Fibroblast of mammary gland (primary cell): ENCODE measurements around the gene NFATC1.

Source experiments
- DNase-seq: peaks from one replicate; pipeline ENCODE4 v3.0.0-alpha.2; 2010; ENCODE audit warnings: low read depth
- H3K4me3 ChIP-seq: 2 replicates; pipeline ENCODE4 v1.5.1; 2011; ENCODE audit warnings: low read depth, mild to moderate bottlenecking, low read length, moderate library complexity; ENCODE audit not compliant: control insufficient read depth
- CTCF ChIP-seq: conservative IDR thresholded peaks from 2 replicates; pipeline ENCODE4 v1.5.1; 2011; ENCODE audit warnings: low read depth, low read length, inconsistent platforms; ENCODE audit not compliant: control insufficient read depth, insufficient read depth

The NFATC1 gene

DNA sequence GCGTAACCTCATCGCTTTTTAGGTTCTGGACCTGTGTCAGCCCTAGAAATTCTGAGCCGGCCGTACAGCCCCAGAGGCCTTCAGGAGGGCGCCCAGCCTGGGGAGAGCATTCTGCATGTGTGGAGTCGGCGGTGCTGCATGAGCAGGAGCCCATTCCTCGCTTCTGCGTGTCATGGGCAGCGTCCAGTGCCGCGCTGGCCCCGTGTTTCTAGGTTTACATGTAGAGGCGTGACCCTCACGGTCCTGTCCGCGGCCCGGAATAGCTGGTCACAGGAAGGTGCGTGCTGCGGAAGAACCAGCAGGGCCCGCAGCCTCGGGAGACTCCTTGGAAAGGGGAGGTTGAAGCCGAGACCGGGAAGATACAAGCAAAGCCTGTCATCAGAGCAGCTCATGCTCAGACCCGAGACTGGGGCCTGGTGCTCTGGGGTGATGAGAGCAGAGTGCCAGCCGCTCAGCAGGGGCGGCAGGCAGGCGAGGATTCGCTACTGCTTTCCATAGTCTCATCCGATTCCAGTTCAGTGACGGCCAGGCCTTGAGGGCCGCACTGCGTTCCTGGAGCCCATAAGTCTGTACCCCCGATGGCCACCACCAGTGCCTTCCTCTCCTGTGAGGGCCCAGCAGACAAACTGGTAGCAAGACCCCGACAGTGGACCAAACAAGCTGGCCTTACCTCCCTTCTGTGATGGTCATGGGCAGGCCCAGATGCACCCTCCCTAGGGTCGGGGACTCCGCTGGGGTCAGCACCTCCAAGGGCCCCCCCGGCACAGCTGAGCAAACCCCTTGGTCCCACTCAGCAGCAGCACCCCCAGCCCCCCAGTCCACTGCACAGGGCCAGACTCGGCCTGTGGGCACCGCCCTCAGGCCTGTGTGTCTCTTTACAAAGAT, 15.6 kb upstream of the NFATC1 start:
- no peak for TF ChIP-seq CTCF
- no peak overlapping the region for H3K4me3 ChIP-seq
- DNase-seq: no peak

DNA sequence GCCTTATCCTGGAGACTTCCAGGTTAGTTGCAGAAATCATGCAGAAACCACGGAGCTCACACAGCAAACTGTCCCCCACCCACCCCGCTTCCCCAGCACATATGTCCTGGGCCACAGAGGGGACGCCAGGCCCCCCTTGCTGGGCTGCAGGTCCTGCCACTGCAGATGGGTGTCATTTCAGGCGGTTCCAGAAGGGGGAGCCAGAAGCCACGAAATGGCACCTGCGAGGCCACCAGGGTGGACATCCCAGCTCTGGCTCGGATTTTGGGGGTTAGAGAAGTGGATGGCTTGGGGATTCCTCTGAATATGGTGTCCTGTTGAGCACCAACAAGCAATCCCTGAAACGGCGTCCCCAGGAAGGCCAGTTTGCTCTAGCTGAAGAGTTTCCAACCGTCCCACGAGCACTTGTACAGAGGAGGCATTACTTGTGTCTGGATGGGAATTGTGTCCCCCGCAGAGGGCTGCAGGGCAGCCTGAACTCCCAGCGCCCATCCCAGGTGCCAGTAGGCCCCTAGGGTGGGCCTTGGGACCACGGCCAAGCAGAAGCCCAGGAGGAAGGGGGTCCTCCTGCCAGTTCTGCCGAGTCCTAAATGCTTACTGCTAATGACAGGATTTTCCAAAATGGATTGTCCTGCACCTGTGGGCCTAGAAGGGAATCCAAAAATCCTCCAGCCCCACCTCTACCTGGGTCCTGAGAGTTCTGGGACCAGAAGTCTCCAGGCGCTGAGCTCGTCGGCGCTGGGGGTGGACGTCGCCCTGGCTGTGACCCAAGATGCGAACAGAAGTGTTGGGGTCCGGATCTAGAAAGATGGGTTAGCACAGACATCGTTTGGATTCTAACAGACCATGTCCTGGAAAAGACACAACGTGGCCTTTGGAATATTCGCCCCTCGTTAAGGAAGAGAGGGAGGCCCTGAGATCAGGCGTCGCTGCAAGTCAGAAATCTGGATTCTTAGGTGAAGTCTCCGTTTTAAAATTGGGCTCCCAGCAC, 14.6 kb upstream of the NFATC1 start:
- peak; percentile 78 for TF ChIP-seq CTCF
- peak; percentile 41 for DNase-seq
- no peak overlapping the region for H3K4me3 ChIP-seq

DNA sequence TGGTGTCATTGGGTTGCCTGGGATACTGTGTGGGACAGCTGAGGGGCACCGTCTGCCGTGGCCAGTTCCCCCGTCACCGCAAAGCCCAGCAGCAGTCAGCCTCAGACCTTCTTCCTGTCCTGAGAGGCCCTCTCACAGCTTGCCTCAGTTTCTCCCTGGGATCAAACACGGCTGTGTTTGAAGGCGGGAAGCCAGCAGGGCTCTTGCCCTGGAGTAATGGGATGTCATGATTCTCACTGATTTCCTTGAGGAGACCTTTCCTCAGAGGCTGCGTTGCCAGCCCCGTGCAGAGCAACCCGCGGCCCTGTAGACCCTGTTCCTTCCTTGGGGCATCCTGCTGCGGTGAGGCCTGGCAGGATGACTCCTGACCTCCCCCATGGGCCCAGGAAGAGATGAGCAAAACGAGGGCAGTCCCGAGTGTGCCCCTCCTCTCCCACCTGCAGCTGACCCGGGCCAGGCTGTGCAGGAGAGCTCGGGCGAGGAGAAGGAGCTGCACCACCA, 13.9 kb upstream of the NFATC1 start:
- TF ChIP-seq CTCF: no peak
- DNase-seq: no peak
- H3K4me3 ChIP-seq: no peak overlapping the region

- DNase-seq: no peak
- H3K4me3 ChIP-seq: no peak overlapping the region
- TF ChIP-seq CTCF: no peak
These were observed 12.9 kb upstream of the NFATC1 start for GRCh38 chr18:79382681-79383387.

DNA sequence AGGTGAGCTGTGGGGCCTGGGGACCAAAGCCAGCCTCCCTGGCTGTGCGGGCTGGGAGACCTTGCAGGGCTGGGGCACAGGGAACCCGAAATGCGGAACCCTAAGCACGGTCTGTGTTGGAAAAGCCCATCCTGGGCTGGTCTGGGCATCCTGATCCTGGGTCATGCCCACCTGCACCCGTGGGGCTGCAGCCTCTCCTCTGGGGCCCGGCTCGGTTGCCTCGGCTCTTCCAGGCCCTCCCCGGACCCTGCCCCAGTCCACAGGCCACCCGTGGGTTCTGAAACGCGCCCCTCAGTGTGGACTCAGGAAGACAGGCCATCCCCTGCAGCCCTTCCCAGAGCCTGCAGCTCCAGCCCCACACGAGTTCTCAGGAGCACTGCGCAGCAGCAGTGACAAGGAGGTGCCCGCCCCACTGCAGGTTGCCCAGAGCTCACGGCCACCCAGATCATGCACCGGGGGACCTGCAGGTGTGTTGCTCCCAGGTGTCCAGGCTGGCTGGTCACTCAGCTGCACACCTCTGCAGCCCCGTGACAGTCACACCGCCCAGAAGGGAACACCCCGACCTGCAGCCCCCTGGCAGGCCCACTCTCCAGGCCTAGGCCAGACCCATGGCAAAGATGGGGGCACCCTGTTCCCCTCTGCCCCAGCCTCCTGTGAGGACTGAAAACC, 12.2 kb upstream of the NFATC1 start:
- no peak for DNase-seq
- TF ChIP-seq CTCF: no peak
- no peak overlapping the region for H3K4me3 ChIP-seq

GRCh38 chr18:79384151-79384807, 11.5 kb upstream of the NFATC1 start:
- no peak overlapping the region for H3K4me3 ChIP-seq
- TF ChIP-seq CTCF: no peak
- DNase-seq: no peak
